K562 (cell line): Measurements from ENCODE around the gene COL13A1. TPM values are rescaled to one million over a fixed set of nuclear protein-coding genes. Genes with fewer than 3 reads are reported as not detected.

ENCODE experiments used
- ATAC-seq: fragments of 200-7000 bp; cut with Tn5 transposase; 3 replicates; pipeline ENCODE4 v1.9.1; 2020; ENCODE audit warnings: moderate library complexity
- BruUV-seq: library from RNA; stranded (reverse); fragments of 400-500 nt; replicated peaks from 2 replicates; lab custom pipeline; 2021; lab: Mats Ljungman, UMichigan
- CTCF ChIA-PET: fragments of 300-600 bp; formaldehyde crosslinking; extraction: SDS; loops from one replicate; lab custom pipeline; 2021; ENCODE audit warnings: low intra/inter-chr PET ratio; lab: Yijun Ruan, JAX
- POLR2A ChIA-PET: fragments of 300-600, 350-650 bp; sonication (Branson Sonifier 250); formaldehyde crosslinking; extraction: SDS; loops from one replicate; lab custom pipeline; 2021; ENCODE audit warnings: antibody characterized with exemption, inconsistent platforms; lab: Yijun Ruan, JAX
- DNase-seq, 4 experiments: peaks; one replicate each; pipeline versions ENCODE4 v3.0.0 to v3.0.0-alpha.2; 2011 to 2018; ENCODE audit warnings: low spot score in 3 of 4, mixed read lengths in 3 of 4; ENCODE audit errors: extremely low read depth in 1 of 4
- FAIRE-seq: peaks from 2 replicates; lab custom pipeline; 2011; peaks lifted over from hg19 to GRCh38; lab: Jason Lieb, UNC
- H2AFZ ChIP-seq: 2 replicates; pipeline ENCODE4 v1.6.0; 2011; ENCODE audit warnings: low read depth, low read length, control low read depth, inconsistent platforms
- H3K27ac ChIP-seq: fragments of 200-600 bp; 3 replicates; pipeline ENCODE4 v1.8.0; 2011; ENCODE audit warnings: low read depth, mild to moderate bottlenecking, control low read depth, inconsistent platforms, low read length, moderate library complexity, mixed read lengths; ENCODE audit errors: extremely low read depth
- H3K27me3 ChIP-seq, 2 experiments: fragments of 300-600 bp in 1 of 2; 2 replicates in 1 of 2; 3 replicates in 1 of 2; pipeline versions ENCODE4 v1.6.0 to v1.8.0; 2011; ENCODE audit warnings: inconsistent platforms in 2 of 2, low read length in 2 of 2, mild to moderate bottlenecking in 1 of 2, mixed read lengths in 1 of 2, moderate library complexity in 1 of 2; ENCODE audit not compliant: control insufficient read depth in 2 of 2, insufficient read depth in 2 of 2
- H3K36me3 ChIP-seq: fragments of 300-600 bp; 3 replicates; pipeline ENCODE4 v1.8.0; 2011; ENCODE audit warnings: mild to moderate bottlenecking, low read length, inconsistent platforms; ENCODE audit not compliant: control insufficient read depth, insufficient read depth
- H3K4me1 ChIP-seq, 2 experiments: fragments of 200-600 bp in 1 of 2; replicated peaks in 1 of 2; 2 replicates in 1 of 2; 3 replicates in 1 of 2; pipeline versions ENCODE4 v1.5.1 to v1.8.0; 2011; ENCODE audit warnings: inconsistent platforms in 2 of 2, low read length in 2 of 2, mild to moderate bottlenecking in 1 of 2, mixed read lengths in 1 of 2, moderate library complexity in 1 of 2; ENCODE audit not compliant: control insufficient read depth in 2 of 2, insufficient read depth in 2 of 2
- H3K4me2 ChIP-seq: 2 replicates; pipeline ENCODE4 v1.6.1; 2011; ENCODE audit warnings: low read length, control low read depth, inconsistent platforms, mixed read lengths; ENCODE audit not compliant: insufficient read depth
- H3K4me3 ChIP-seq: fragments of 200-600 bp; sonication (generic), shearing (Covaris generic); 2 replicates; pipeline ENCODE4 v1.5.1; 2016; ENCODE audit warnings: control low read depth, inconsistent platforms
- H3K79me2 ChIP-seq: fragments of 200-600 bp; 3 replicates; pipeline ENCODE4 v1.8.0; 2011; ENCODE audit warnings: low read length, inconsistent platforms; ENCODE audit not compliant: control insufficient read depth, insufficient read depth
- H3K9ac ChIP-seq, 2 experiments: 2 replicates each; pipeline versions ENCODE4 v1.6.0 to v1.6.1; 2011; ENCODE audit warnings: low read depth in 2 of 2, low read length in 2 of 2, control low read depth in 1 of 2, inconsistent platforms in 1 of 2, mild to moderate bottlenecking in 1 of 2, mixed read lengths in 1 of 2; ENCODE audit not compliant: insufficient read depth in 1 of 2
- H3K9me1 ChIP-seq: one replicate; pipeline ENCODE4 v1.6.0; 2011; ENCODE audit warnings: inconsistent platforms, mild to moderate bottlenecking, low read length, moderate library complexity; ENCODE audit not compliant: control insufficient read depth, insufficient read depth
- H3K9me3 ChIP-seq: replicated peaks from 2 replicates; pipeline ENCODE4 v1.5.1; 2011; ENCODE audit warnings: low read depth, low read length, inconsistent platforms; ENCODE audit not compliant: control insufficient read depth, insufficient read depth
- H4K20me1 ChIP-seq: replicated peaks from 2 replicates; pipeline ENCODE4 v1.6.1; 2011; ENCODE audit warnings: low read length, inconsistent platforms, mixed read lengths; ENCODE audit not compliant: control insufficient read depth, insufficient read depth
- CBFA2T2 ChIP-seq: fragments of 450-650 bp; conservative IDR thresholded peaks from 2 replicates; pipeline ENCODE4 v1.6.1; 2017; ENCODE audit warnings: mild to moderate bottlenecking
- EHMT2 ChIP-seq: fragments of 450-650 bp; IDR thresholded peaks from 2 replicates; pipeline ENCODE4 v1.6.1; 2018; ENCODE audit warnings: antibody characterized with exemption
- EWSR1 ChIP-seq: fragments of 450-650 bp; IDR thresholded peaks from 2 replicates; pipeline ENCODE4 v1.6.1; 2018; ENCODE audit warnings: borderline replicate concordance, mild to moderate bottlenecking, low read depth, moderate library complexity; ENCODE audit not compliant: partially characterized antibody
- HNRNPL ChIP-seq: fragments of 200-400 bp; formaldehyde crosslinking; IDR thresholded peaks from 2 replicates; pipeline ENCODE4 v1.6.1; 2017; ENCODE audit warnings: low read depth, mild to moderate bottlenecking, low read length
- POLR2AphosphoS5 ChIP-seq: IDR thresholded peaks from 2 replicates; pipeline ENCODE4 v1.6.1; 2011; ENCODE audit warnings: mild to moderate bottlenecking, low read depth, low read length, moderate library complexity; ENCODE audit not compliant: control insufficient read depth, insufficient read depth
- RAD51 ChIP-seq: fragments of 450-650 bp; IDR thresholded peaks from 2 replicates; pipeline ENCODE4 v1.7.1; 2016; ENCODE audit warnings: low read depth, mild to moderate bottlenecking, borderline replicate concordance
- SIN3B ChIP-seq: fragments of 450-650 bp; IDR thresholded peaks from 2 replicates; pipeline ENCODE4 v1.6.1; 2017; ENCODE audit warnings: low read depth, mild to moderate bottlenecking, moderate library complexity
- USF1 ChIP-seq: sonication (generic); formaldehyde crosslinking; IDR thresholded peaks from 2 replicates; pipeline ENCODE4 v1.9.0; 2022; ENCODE audit warnings: mild to moderate bottlenecking, missing genetic modification reagents
- ZNF445 ChIP-seq: fragments of 250-450 bp; sonication (Bioruptor Pico); IDR thresholded peaks from 2 replicates; pipeline ENCODE4 v1.4.0; 2020; ENCODE audit warnings: low read depth, mild to moderate bottlenecking, moderate library complexity
- ZNF785 ChIP-seq: fragments of 250-450 bp; sonication (Bioruptor Pico); IDR thresholded peaks from 2 replicates; pipeline ENCODE4 v1.4.0; 2020; ENCODE audit warnings: mild to moderate bottlenecking
- WGBS: fragments of 100-300 bp; shearing (Covaris generic); methylation state at CpG from one replicate; pipeline ENCODE4 v1.1.6; 2016; ENCODE audit warnings: low coverage, mixed read lengths; ENCODE audit not compliant: insufficient coverage; ENCODE audit errors: missing lambda C conversion rate; 5-methylcytosine and 5-hydroxymethylcytosine counted together
- in situ Hi-C: fragments of 300-500 bp; cut with MboI; formaldehyde crosslinking; loops from 4 replicates; pipeline ENCODE4 v1.15.0; 2018; ENCODE audit warnings: inconsistent platforms, mixed read lengths
- intact Hi-C: fragments of 100-400 bp; cut with micrococcal nuclease; formaldehyde crosslinking; loops from 2 replicates; pipeline ENCODE4 v1.14.2; 2022
- polyA plus RNA-seq, 8 experiments: library from polyadenylated mRNA; depleted of rRNA in 4 of 8; stranded (reverse) in 5 of 8; unstranded in 3 of 8; fragments of >200 nt; fragmentation: Nextera tagmentation in 2 of 8; fragmentation: Illumina TruSeq in 1 of 8; extraction: Ambion mirVana in 2 of 8; extraction: Trizol in 1 of 8; gene quantifications; 2 replicates each; pipeline versions ENCODE4 v1.2.1 to v1.2.3, GENCODE V29; 2011 to 2014; ENCODE audit warnings: inconsistent platforms in 1 of 8, missing spikeins in 1 of 8
- total RNA-seq, 7 experiments: library from RNA; depleted of rRNA in 6 of 7; stranded (reverse); fragments of >200 nt in 6 of 7; fragmentation: Illumina TruSeq in 2 of 7; extraction: Trizol in 2 of 7; gene quantifications; 2 replicates each; pipeline versions ENCODE4 v1.2.1 to v1.2.3, GENCODE V29; 2011 to 2021; ENCODE audit warnings: low replicate concordance in 1 of 7
- TF ChIP-seq, protein P1 (sequence below): sonication (generic); formaldehyde crosslinking; IDR thresholded peaks from 2 replicates; pipeline ENCODE4 v1.8.0; 2022; ENCODE audit warnings: mild to moderate bottlenecking, missing genetic modification reagents
- TF ChIP-seq, protein P2 (sequence below): fragments of 250-450 bp; sonication (Bioruptor Pico); IDR thresholded peaks from 2 replicates; pipeline ENCODE4 v1.4.0; 2020; ENCODE audit warnings: borderline replicate concordance

COL13A1 gene
- total and polyA plus RNA-seq, 9 of the 15 experiments (the other 6 are each of a cell fraction or from before 2014, with no cell fraction given), result not detected

GRCh38 chr10:69904533-69904932, 102.8 kb downstream of the COL13A1 start (continued):
- TF ChIP-seq, protein P1, sequence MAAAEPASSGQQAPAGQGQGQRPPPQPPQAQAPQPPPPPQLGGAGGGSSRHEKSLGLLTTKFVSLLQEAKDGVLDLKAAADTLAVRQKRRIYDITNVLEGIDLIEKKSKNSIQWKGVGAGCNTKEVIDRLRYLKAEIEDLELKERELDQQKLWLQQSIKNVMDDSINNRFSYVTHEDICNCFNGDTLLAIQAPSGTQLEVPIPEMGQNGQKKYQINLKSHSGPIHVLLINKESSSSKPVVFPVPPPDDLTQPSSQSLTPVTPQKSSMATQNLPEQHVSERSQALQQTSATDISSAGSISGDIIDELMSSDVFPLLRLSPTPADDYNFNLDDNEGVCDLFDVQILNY (CRISPR knock-in tag), result no peak
- TF ChIP-seq, all 486 proteins: peak for 0

- FAIRE-seq (no peak), DNase-seq (peak in 3 of 4 experiments; percentile 24 to 55 (median 55)), ATAC-seq (no peak)
- H3K9me1 ChIP-seq, result no peaks in the 10 kb centered on the region
- intact Hi-C loops (no loop called here), in situ Hi-C loops (no loop called here)
- no peaks in the 10 kb centered on the region; the same call in 1 of the 2 replicates for H4K20me1 ChIP-seq
- ChIA-PET POLR2A (interaction anchor here (0.6 kb wide), 1 partner anchor 18 kb away, joined by 5 read pairs; no protein-coding TSS in a partner anchor), CTCF (no interaction called here)
- no peak overlapping the region for H3K4me2 ChIP-seq
- H3K4me3 ChIP-seq, result no peak overlapping the region
- no peaks in the 10 kb centered on the region for H3K9me3 ChIP-seq
- BruUV-seq, result no TSS peak
- no peak overlapping the region for H3K9ac ChIP-seq
- 10% methylated on average over 4 of the region's 4 CpGs for WGBS
- no peaks in the 10 kb centered on the region for H3K4me1 ChIP-seq
- H3K79me2 ChIP-seq, result no peaks in the 10 kb centered on the region
- H3K27ac ChIP-seq, result no peak overlapping the region
- no peaks in the 10 kb centered on the region for H3K36me3 ChIP-seq
- no peak overlapping the region for H2AFZ ChIP-seq
- H3K27me3 ChIP-seq, result peaks cover 6 to 26% of the 10 kb centered on the region in 2 experiments; a peak in 3 of 5 replicates
- TF ChIP-seq ZNF445 (no peak), EWSR1 (no peak), POLR2AphosphoS5 (no peak), CBFA2T2 (peak; percentile 70), USF1 (CRISPR knock-in tag) (0 out of 2 replicates have a peak, but pooled peaks have one; percentile 35), EHMT2 (0 out of 2 replicates have a peak, but pooled peaks have one; percentile 27), HNRNPL (no peak), SIN3B (no peak), RAD51 (peak; percentile 92), ZNF785 (CRISPR knock-in tag) (no peak)
- TF ChIP-seq, protein P2, sequence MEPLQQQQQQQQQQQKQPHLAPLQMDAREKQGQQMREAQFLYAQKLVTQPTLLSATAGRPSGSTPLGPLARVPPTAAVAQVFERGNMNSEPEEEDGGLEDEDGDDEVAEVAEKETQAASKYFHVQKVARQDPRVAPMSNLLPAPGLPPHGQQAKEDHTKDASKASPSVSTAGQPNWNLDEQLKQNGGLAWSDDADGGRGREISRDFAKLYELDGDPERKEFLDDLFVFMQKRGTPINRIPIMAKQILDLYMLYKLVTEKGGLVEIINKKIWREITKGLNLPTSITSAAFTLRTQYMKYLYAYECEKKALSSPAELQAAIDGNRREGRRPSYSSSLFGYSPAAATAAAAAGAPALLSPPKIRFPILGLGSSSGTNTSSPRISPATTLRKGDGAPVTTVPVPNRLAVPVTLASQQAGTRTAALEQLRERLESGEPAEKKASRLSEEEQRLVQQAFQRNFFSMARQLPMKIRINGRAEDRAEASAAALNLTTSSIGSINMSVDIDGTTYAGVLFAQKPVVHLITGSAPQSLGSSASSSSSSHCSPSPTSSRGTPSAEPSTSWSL (CRISPR knock-in tag), result no peak
These were observed 104.7 kb downstream of the COL13A1 start for GRCh38 chr10:69906425-69906824.
